ENCODE measurements around the gene CRLF3.
"Not testable (repeated sequence)": the region's sequence is repeated elsewhere in the genome, so short reads cannot be mapped to it uniquely, and the experiment has no call there.

DNA sequence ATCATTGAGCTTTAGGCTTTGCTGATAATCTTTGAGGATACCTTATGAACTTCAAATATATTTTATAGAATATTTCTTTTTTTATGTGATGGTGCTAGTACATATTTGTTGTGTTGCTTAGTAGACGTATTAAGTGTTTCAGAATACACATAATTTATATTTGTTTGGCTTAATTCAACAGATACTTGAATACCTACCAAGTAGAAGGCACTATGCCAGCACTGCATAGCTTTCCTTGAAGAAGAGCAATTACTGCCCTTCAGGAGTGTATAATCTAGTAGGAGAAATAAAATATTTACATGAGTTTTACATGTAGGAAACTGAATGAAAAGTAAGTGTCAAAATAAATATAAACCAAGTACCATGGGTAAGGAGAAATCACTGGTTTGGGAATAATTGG is 81.8 kb downstream of the CRLF3 start:
- TF ChIP-seq EGR1 (IDR thresholded peaks at IDR 0.05; ENCODE audit: borderline replicate concordance in 1 of 2, low read depth in 2 of 2, low read length in 2 of 2); SPI1 (IDR thresholded peaks at IDR 0.05; ENCODE audit: borderline replicate concordance, insufficient read depth, low read depth, low read length); SMC3 (IDR thresholded peaks at IDR 0.05; ENCODE audit: borderline replicate concordance, low read length); YY1 (IDR thresholded peaks at IDR 0.05; ENCODE audit: low read depth, low read length); NR2C2 (IDR thresholded peaks at IDR 0.05; ENCODE audit: borderline replicate concordance, control insufficient read depth, insufficient read length, low read depth); HCFC1 (IDR thresholded peaks at IDR 0.05; ENCODE audit: low read length); ZBED1 (IDR thresholded peaks at IDR 0.05; ENCODE audit: borderline replicate concordance); EZH2 (IDR thresholded peaks at IDR 0.05; ENCODE audit: borderline replicate concordance, control insufficient read depth, low read depth, low read length); RFX5 (IDR thresholded peaks at IDR 0.05; ENCODE audit: low read depth, low read length); EP300 (IDR thresholded peaks at IDR 0.05; ENCODE audit: borderline replicate concordance in 1 of 2, control insufficient read depth in 1 of 2, low read depth in 2 of 2, low read length in 2 of 2): not testable (repeated sequence)
- TF ChIP-seq, protein P1, sequence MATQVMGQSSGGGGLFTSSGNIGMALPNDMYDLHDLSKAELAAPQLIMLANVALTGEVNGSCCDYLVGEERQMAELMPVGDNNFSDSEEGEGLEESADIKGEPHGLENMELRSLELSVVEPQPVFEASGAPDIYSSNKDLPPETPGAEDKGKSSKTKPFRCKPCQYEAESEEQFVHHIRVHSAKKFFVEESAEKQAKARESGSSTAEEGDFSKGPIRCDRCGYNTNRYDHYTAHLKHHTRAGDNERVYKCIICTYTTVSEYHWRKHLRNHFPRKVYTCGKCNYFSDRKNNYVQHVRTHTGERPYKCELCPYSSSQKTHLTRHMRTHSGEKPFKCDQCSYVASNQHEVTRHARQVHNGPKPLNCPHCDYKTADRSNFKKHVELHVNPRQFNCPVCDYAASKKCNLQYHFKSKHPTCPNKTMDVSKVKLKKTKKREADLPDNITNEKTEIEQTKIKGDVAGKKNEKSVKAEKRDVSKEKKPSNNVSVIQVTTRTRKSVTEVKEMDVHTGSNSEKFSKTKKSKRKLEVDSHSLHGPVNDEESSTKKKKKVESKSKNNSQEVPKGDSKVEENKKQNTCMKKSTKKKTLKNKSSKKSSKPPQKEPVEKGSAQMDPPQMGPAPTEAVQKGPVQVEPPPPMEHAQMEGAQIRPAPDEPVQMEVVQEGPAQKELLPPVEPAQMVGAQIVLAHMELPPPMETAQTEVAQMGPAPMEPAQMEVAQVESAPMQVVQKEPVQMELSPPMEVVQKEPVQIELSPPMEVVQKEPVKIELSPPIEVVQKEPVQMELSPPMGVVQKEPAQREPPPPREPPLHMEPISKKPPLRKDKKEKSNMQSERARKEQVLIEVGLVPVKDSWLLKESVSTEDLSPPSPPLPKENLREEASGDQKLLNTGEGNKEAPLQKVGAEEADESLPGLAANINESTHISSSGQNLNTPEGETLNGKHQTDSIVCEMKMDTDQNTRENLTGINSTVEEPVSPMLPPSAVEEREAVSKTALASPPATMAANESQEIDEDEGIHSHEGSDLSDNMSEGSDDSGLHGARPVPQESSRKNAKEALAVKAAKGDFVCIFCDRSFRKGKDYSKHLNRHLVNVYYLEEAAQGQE (IDR thresholded peaks at IDR 0.05; ENCODE audit: low read depth, low read length): not testable (repeated sequence)
- TF ChIP-seq, protein P2, sequence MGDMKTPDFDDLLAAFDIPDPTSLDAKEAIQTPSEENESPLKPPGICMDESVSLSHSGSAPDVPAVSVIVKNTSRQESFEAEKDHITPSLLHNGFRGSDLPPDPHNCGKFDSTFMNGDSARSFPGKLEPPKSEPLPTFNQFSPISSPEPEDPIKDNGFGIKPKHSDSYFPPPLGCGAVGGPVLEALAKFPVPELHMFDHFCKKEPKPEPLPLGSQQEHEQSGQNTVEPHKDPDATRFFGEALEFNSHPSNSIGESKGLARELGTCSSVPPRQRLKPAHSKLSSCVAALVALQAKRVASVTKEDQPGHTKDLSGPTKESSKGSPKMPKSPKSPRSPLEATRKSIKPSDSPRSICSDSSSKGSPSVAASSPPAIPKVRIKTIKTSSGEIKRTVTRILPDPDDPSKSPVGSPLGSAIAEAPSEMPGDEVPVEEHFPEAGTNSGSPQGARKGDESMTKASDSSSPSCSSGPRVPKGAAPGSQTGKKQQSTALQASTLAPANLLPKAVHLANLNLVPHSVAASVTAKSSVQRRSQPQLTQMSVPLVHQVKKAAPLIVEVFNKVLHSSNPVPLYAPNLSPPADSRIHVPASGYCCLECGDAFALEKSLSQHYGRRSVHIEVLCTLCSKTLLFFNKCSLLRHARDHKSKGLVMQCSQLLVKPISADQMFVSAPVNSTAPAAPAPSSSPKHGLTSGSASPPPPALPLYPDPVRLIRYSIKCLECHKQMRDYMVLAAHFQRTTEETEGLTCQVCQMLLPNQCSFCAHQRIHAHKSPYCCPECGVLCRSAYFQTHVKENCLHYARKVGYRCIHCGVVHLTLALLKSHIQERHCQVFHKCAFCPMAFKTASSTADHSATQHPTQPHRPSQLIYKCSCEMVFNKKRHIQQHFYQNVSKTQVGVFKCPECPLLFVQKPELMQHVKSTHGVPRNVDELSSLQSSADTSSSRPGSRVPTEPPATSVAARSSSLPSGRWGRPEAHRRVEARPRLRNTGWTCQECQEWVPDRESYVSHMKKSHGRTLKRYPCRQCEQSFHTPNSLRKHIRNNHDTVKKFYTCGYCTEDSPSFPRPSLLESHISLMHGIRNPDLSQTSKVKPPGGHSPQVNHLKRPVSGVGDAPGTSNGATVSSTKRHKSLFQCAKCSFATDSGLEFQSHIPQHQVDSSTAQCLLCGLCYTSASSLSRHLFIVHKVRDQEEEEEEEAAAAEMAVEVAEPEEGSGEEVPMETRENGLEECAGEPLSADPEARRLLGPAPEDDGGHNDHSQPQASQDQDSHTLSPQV (IDR thresholded peaks at IDR 0.05): not testable (repeated sequence)

Data from GM12878 (cell line).